PC-3 (cell line): ENCODE results near the gene IGFBP4.

Source experiments
- CTCF ChIP-seq: fragments of 300-600 bp; sonication (generic); conservative IDR thresholded peaks from 2 replicates; pipeline ENCODE4 v1.5.1; 2017; ENCODE audit warnings: antibody characterized with exemption, low read depth, mild to moderate bottlenecking, low read length
- EZH2 ChIP-seq: fragments of 300-600 bp; sonication (generic); IDR thresholded peaks from one replicate; pipeline ENCODE4 v1.6.1; 2017; ENCODE audit warnings: antibody characterized with exemption, mild to moderate bottlenecking, low read length; ENCODE audit not compliant: unreplicated experiment
- EZH2phosphoT487 ChIP-seq: fragments of 300-600 bp; sonication (generic); IDR thresholded peaks from 2 replicates; pipeline ENCODE4 v1.6.1; 2018; ENCODE audit warnings: mild to moderate bottlenecking, antibody characterized with exemption, low read length, borderline replicate concordance

- no peak for TF ChIP-seq CTCF
- TF ChIP-seq EZH2, result no peak
- TF ChIP-seq EZH2phosphoT487, result no peak
Measured at GRCh38 chr17:40454613-40454995, 11.4 kb downstream of the IGFBP4 start.
